GM18861 (cell line): ENCODE measurements around the gene CTNNA1.
"Not testable (repeated sequence)": the region's sequence is repeated elsewhere in the genome, so short reads cannot be mapped to it uniquely, and the experiment has no call there.

Source experiments
- ATAC-seq: cut with Tn5 transposase; IDR thresholded peaks from one replicate; pipeline ENCODE4 v1.9.1; 2021; ENCODE audit not compliant: unreplicated experiment

The CTNNA1 gene

GRCh38 chr5:138884554-138884953, 131.3 kb downstream of the CTNNA1 start:
- ATAC-seq = no peak

DNA sequence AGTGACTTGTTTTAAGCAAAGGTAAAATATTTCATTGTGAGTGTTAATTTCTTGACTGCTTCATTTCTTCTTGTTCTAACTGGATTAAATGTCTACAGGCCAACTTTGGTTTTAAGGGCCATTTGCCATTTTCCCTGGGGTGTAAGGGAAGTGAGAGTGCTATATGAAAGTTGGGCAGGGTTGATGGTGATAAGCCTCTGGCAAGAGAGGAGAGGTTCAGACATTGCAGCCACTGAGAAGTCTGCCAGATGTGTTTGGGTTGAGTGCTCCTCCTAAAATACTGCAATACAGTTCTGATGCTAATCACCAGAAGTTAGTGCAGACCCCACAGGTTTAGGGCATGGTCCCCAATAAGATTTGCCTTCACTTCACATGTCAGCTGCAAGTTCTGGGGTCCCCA, 136.8 kb downstream of the CTNNA1 start:
- ATAC-seq = no peak

GRCh38 chr5:138890644-138891043, 137.4 kb downstream of the CTNNA1 start:
- ATAC-seq = no peak

DNA sequence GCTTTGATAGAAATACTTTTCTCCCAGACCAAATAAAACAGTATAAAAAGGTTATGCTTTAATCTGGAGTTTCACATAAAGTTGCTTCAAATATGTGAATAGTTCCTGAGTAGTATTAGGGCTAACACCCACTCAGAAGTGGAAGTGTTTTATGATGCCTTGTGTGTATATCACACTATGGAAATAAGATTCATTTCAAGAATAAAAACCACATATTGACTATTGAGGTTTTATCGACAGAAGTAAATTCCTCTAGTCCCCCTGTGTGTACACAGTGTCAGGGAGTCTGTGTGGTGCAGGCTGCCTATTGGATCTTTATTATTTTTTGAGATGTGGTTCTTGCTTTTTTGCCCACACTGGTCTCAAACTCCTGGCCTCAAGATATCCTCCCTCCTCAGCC, 142.7 kb downstream of the CTNNA1 start:
- ATAC-seq = no peak

- ATAC-seq = no peak
Observed at GRCh38 chr5:138898299-138898698, 145.1 kb downstream of the CTNNA1 start.

GRCh38 chr5:138898742-138899141, 145.5 kb downstream of the CTNNA1 start:
- ATAC-seq = no peak

- ATAC-seq = no peak
Observed at GRCh38 chr5:138900281-138900965, 147.2 kb downstream of the CTNNA1 start.

- ATAC-seq = no peak
Observed at GRCh38 chr5:138901716-138902115, 148.5 kb downstream of the CTNNA1 start.

- no peak for ATAC-seq
Observed at GRCh38 chr5:138903130-138903775, 150.0 kb downstream of the CTNNA1 start.

DNA sequence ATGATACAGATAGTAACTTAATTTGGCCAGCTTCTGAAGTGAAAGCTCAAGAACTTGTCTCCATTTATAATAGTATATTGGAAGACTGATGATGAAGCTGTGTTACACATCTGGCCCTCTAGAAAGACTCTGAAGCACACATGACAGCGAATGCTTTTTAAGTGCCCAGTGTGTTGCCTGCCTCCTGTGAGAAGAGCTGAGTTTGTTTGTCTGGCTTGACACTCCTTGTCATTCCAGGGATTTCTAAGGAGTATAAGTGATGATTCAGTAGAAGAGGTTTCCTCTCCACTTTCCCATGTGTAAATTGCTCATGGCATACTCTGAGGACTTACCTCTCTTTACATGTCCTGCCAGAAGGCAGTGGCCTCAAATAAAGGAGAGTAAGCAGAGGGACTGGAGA, 152.3 kb downstream of the CTNNA1 start:
- ATAC-seq = no peak

- no peak for ATAC-seq
Observed at GRCh38 chr5:138909734-138910133, 156.5 kb downstream of the CTNNA1 start.

DNA sequence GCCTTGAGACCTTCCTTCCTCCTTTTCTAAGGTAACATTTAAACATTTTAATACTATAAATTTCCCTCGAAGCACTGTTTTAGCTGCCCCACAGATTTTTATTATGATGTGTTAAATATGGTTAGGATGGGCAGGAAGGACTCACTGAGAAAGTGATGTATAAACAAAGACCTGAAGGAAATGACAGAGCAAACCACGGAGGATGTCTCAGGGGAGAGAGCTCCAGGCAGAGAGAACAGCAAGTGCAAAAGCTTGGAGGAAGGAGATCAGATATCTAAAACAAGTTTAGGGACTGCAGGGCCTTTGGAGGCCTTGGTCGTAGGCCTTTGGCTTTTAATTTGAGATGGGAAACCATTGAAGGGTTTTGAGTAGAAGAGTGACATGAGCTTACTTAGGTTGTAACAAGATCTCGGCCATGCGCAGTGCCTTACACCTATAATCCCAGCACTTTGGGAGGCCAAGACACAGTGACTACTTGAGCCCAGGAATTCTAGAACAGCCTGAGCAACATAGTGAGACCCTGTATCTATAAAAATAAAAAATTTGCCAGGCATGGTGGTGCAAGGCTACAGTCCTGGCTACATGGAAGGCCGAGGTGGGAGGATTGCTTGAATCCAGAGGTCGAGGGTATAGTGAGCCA, 157.4 kb downstream of the CTNNA1 start:
- no peak for ATAC-seq

- no peak for ATAC-seq
Observed at GRCh38 chr5:138911441-138911840, 158.2 kb downstream of the CTNNA1 start.

- ATAC-seq = no peak
Observed at GRCh38 chr5:138912093-138912492, 158.9 kb downstream of the CTNNA1 start.

DNA sequence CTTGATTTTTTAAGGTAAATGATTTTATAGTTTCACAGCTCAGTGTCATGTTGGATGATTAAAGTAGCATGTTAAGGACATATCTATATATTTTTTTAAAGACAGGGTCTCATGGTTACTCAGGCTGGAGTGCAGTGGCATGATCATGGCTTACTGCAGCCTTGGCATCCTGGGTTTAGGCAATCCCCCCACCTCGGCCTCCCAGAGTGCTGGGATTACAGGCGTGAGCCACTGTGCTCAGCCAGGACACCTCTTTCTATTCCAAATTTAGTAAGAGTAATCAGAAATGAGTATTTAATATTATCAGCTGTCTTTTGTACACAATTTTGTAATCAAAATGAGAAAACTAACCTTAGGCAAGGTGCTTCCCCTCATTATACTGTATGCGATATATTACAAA, 160.5 kb downstream of the CTNNA1 start:
- no peak for ATAC-seq

DNA sequence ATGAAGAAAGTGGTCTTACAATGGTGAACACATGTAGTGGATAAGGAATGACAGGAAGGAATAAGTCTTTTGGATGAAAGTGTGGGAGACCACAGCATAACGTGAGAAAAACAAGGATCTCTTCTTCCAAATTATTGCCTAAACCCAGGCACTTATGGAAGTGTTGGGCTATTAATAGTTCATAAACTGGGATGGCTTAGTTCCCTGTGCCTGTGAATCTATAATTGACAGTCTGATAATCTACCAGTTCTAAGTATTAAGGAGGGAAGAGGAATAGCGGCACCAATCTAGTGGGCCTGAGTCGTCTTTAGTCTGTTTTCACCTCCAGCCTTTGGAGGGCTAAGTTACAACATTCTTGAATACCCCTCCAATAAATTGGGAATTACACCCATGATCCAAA, 161.1 kb downstream of the CTNNA1 start:
- ATAC-seq = no peak

DNA sequence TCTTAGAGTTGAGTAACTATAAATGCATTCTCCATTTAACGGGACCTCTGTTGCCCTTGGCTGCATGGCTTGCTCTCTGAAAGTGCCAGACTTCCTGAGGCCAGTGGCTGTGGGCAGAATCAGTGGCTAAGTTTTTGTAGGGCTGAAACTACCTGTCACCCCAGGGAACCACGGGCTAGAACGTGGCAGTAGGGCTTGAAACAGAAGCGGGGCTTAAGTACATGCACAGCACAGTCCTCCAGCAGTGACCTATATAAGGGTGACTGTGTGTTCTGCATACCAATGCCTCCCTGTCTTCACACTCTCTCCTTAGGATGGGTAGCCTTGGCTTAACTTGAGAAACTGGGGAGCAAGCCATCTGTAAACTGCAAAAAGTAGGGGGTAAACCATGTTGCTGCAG, 165.5 kb downstream of the CTNNA1 start:
- no peak for ATAC-seq

DNA sequence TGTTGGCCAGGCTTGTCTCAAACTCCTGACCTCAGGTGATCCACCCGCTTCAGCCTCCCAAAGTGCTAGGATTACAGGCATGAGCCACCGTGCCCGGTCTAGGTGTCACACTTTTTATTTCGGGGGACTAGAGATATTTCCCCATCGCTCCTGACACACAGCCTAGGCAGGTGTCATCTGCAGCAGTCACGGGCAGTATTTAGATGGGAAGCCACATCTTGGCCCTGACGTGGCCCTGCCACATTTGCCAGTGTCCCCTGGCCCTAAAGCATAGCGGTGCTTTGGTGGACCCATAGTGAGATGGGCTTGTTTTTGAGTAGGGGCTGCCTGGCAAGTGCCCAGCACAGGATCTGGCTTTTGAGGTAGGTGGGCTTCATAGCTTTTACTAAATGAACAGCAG, 167.0 kb downstream of the CTNNA1 start:
- ATAC-seq = no peak

GRCh38 chr5:138921362-138921761, 168.1 kb downstream of the CTNNA1 start:
- not testable (repeated sequence) for ATAC-seq

DNA sequence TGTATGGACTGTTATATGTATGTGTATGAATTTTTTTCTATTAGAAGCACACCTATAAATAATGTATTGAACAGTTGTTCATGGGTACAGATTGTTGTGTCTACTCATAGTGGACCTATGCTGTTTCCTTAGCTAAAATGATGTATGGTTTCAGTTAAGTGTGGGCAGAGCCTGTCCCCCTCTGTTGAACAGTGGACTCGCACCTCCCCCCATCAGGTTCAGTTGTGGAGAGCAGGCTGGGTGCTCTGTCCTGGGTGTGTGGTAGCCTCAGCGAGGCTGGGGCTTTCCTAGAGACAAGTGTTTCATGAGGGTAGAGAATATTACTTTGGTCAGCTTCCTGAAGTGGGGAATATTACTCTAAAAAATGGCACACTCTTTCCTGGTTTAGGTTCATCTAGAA, 169.3 kb downstream of the CTNNA1 start:
- no peak for ATAC-seq

GRCh38 chr5:138925090-138925635, 171.9 kb downstream of the CTNNA1 start:
- ATAC-seq = no peak

- no peak for ATAC-seq
Observed at GRCh38 chr5:138926257-138926656, 173.0 kb downstream of the CTNNA1 start.
